Measurements from ENCODE around the gene ATG2A.

DNA sequence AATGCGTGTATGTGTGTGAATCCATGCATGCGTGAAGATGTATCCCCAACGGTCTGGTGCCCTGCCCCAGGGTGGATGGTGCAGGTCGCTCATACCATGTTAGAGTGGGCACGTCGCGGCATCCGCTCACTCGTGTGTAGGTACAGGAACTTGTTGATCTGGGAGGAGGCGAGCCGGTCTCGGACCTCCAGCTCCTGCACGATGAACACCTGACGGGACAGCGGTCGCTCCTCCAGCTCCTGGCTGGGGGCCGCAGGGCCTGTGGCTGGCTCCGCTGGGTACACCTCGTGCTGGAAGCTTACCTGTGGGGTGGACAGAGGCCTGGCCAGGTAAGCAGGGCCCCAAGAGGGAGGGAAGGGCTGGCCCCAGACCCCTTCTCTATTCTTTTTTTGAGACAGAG lies 18.5 kb downstream of the ATG2A start:
- TF ChIP-seq CTCF (IDR thresholded peaks at IDR 0.05; ENCODE audit: insufficient read depth, low read length) (no peak), SPI1 (IDR thresholded peaks at IDR 0.05; ENCODE audit: borderline replicate concordance, low read depth) (no peak), POLR2AphosphoS5 (IDR thresholded peaks at IDR 0.05; ENCODE audit: low read depth) (no peak), GABPA (IDR thresholded peaks at IDR 0.05; ENCODE audit: low read depth) (no peak)
- TF ChIP-seq, protein P1, sequence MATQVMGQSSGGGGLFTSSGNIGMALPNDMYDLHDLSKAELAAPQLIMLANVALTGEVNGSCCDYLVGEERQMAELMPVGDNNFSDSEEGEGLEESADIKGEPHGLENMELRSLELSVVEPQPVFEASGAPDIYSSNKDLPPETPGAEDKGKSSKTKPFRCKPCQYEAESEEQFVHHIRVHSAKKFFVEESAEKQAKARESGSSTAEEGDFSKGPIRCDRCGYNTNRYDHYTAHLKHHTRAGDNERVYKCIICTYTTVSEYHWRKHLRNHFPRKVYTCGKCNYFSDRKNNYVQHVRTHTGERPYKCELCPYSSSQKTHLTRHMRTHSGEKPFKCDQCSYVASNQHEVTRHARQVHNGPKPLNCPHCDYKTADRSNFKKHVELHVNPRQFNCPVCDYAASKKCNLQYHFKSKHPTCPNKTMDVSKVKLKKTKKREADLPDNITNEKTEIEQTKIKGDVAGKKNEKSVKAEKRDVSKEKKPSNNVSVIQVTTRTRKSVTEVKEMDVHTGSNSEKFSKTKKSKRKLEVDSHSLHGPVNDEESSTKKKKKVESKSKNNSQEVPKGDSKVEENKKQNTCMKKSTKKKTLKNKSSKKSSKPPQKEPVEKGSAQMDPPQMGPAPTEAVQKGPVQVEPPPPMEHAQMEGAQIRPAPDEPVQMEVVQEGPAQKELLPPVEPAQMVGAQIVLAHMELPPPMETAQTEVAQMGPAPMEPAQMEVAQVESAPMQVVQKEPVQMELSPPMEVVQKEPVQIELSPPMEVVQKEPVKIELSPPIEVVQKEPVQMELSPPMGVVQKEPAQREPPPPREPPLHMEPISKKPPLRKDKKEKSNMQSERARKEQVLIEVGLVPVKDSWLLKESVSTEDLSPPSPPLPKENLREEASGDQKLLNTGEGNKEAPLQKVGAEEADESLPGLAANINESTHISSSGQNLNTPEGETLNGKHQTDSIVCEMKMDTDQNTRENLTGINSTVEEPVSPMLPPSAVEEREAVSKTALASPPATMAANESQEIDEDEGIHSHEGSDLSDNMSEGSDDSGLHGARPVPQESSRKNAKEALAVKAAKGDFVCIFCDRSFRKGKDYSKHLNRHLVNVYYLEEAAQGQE (IDR thresholded peaks at IDR 0.05; ENCODE audit: insufficient replicate concordance, low read depth) = no peak

All from HL-60 (cell line).